Breast epithelium (tissue), 3 donors: ENCODE measurements around the gene FUCA1.

ENCODE experiments used
- POLR2A ChIP-seq: fragments of 450-650 bp; IDR thresholded peaks from one replicate; pipeline ENCODE4 v1.6.1; 2016; ENCODE audit warnings: antibody characterized with exemption, mild to moderate bottlenecking, moderate library complexity
- TF ChIP-seq, protein P1 (sequence below), 3 donors: fragments of 450-650 bp; IDR thresholded peaks; one replicate each; pipeline ENCODE4 v1.5.1; 2016 to 2017; ENCODE audit warnings: antibody characterized with exemption in 3 of 3, mild to moderate bottlenecking in 3 of 3, moderate library complexity in 3 of 3

DNA sequence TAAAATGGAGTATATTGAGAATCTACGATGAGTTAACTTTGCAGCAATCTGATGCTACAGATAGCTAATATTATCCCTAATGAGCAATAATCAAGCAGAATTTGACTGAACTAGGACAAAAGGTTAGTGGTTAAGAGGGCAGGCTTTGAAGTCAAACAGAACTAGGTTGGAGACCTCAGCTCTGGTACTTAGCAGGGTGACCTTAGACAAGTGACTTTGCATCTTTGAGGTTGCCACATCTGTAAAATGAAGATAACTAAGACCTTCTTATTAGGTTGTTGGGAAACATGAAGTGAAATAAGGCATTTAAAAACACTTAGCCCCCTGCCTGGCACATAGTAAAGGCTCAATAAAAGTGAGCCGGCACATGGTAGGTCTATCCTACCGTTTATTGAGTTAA, 4.3 kb upstream of the FUCA1 start:
- TF ChIP-seq, protein P1, sequence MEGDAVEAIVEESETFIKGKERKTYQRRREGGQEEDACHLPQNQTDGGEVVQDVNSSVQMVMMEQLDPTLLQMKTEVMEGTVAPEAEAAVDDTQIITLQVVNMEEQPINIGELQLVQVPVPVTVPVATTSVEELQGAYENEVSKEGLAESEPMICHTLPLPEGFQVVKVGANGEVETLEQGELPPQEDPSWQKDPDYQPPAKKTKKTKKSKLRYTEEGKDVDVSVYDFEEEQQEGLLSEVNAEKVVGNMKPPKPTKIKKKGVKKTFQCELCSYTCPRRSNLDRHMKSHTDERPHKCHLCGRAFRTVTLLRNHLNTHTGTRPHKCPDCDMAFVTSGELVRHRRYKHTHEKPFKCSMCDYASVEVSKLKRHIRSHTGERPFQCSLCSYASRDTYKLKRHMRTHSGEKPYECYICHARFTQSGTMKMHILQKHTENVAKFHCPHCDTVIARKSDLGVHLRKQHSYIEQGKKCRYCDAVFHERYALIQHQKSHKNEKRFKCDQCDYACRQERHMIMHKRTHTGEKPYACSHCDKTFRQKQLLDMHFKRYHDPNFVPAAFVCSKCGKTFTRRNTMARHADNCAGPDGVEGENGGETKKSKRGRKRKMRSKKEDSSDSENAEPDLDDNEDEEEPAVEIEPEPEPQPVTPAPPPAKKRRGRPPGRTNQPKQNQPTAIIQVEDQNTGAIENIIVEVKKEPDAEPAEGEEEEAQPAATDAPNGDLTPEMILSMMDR (IDR thresholded peaks at IDR 0.05) = no peak
- no peak for TF ChIP-seq POLR2A
